KG1 (cell line): ENCODE data around the gene PLXNA2.

Source experiments
- DNase-seq: peaks from one replicate; lab custom pipeline; 2025; lab: John Stamatoyannopoulos, UW

The PLXNA2 gene

DNA sequence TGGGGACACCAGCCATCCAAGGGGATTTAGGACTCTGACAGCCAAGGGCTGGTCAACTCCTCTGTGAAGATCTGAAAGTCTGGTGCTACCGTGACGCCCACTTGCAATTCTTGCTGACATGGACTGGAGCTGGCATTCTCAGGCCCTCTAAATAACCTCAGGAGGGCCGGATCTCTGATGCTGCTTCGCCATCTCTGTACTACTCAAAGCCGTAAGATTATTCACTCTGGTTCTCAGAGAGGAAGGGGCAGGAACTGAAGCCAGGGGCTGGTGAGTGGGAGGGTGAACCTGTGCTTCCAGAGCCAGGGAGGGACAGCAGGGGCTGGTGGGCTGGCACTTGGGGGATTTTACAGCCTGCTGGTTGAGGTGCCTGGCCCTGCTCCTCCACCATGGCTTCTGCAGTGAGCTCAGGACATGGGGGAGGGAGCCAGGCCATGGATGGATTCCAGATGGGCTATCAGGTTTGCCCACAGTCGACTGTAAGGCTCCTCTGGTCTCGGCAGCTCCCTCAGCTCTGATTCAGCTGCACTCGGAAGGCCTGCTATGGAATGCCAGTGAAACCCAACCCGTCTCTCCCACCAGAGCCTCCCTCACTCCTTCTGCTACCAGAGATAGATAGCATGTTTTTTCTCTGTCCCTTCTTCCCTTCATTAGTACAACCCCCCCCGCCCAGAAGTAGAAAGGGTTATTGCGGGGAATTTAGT lies 84.5 kb downstream of the PLXNA2 start:
- no peak for DNase-seq

DNA sequence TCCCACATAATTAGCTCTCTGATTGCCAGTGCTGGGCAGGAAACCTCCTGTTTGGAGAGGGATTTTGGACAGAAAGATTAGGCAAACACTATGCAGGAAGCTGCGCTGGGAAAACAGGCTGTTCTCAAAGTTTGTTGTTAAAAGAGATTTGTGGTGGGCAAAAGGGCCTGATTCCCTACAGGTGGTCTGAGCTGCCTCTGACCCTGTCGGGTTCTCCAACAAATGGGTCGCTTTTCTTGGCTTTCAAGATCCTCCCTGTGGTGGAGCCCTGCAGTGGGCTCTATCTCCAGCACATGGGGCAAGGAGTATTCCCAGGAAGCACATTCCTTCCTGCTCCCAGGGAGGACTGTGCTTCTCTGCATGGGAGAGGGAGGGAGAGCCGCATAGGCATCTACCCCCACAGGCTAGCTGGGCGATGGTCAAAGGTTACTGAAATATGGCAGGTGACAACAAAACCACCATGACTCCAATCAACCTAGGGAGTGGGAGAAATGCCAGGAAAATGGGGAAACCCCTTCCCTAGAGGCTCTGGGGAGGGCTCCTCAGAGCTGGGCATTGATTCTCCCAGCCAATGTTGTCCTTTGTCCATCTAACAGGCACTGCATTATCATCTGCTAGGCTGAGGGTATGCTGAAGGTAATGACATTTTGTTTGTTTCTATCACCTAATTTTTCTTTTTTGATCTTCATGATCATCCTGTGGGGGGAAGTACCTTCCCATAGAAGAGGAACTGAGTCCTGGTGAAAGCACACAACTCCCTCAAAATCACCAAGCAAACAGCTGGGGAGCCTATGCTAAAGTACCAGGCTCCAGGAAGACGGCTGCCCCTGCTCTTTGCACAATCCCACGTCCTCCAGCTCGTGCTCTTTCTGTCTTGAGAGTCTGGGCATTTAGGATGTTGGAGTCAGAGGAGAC lies 85.3 kb downstream of the PLXNA2 start:
- no peak for DNase-seq

- no peak for DNase-seq
These were observed 86.4 kb downstream of the PLXNA2 start for GRCh38 chr1:208157769-208158168.

DNA sequence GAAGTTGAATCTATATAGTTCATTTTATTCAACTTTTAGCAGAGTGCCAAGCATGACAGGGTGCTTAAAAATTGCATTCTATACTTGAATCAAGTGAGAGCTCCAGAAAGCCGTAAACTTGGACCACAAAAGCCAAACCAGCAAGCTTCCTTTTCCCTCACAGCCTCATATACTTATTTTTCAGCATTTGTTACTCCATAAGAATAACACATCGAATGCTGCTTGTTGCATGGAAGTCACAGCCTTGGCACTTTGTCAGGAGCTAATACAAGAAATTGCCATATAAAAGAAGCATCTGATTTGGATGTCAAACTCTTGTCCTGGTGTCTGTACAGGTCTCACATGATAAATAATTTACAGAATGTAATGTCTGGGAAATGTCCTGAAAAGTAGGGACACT lies 87.4 kb downstream of the PLXNA2 start:
- no peak for DNase-seq

DNA sequence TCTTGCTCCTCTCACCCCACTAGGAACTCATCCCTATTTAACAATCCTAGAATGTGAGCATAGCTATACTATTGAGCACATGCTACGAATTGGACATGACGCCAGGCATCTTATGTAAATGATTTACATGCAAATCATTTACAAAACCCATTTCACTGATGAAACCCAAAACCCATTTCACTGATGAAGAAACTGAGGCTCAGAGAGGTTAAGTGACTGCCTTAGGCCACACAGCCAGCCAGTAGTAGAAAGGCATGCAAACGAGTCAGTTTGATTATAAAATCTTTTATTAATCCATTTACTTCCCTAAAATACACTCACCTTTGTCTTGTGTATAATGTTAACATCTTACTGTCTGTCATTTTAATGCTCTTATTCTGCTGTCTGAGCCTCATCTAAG lies 87.9 kb downstream of the PLXNA2 start:
- no peak for DNase-seq

DNA sequence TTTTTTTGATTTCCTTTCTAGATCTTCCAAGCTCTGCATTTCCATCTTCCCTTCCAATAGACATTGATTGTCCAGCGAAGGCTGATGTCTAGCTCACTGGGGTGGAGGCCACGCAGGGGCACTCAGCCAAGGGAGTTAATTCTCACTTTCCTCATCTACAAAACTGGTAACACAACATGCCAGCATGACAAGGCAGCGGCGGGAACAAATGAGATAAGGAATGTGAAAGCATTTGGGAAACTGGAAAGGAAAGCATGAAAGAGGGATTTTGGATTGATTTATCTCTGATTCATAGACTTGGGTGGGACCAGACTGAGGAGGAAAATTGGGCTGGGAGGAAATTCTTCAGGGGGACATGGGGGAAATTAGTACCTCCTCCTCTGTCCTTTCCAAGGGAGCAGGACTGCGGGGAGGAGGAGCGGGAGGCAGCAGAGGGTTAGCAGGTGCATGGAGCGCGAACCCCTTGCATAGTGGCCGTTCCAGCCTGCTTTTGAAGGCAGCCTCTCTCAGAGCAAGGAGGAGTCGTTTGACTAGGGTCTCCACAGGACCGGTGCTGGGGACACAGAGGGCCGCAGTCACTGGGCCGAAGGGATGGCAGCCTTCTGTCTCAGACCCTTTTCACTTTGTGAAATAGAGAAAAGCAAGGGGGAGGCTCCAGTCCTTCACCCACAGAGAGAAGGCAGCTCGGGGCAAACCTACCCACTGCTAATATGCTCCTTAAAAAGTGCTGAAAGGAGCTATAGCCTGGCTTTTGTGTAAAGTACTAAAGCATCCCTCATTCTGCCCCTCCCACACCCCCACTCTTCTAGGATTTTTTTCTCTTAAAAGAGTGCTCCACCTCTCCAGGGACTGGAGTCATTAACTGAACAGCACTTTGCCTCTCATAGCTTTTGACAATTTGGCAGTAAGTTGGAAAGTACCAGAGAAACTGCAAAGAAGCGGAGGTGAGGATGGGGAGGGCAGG lies 89.2 kb downstream of the PLXNA2 start:
- no peak for DNase-seq

DNA sequence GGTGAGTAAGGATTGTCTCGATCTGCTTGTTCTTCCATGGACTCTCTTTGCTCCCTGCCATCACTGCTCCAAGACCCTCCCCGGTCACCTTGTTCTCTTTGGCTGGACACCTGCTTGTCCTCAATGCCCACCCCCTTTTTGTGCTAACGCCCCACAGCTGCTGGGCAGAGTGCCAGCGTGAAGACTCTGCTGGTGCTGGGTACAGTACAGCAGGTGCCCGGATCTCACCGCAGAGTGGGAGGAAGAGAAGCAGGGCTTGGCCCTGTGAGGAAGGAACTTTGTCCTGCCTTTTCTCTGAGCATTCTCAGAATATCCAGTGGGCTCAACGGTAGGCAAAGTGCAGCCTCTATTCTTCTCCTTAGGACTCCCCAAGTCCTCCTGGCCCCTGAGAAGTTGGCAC lies 90.1 kb downstream of the PLXNA2 start:
- no peak for DNase-seq

- no peak for DNase-seq
These were observed 90.8 kb downstream of the PLXNA2 start for GRCh38 chr1:208153386-208153785.

DNA sequence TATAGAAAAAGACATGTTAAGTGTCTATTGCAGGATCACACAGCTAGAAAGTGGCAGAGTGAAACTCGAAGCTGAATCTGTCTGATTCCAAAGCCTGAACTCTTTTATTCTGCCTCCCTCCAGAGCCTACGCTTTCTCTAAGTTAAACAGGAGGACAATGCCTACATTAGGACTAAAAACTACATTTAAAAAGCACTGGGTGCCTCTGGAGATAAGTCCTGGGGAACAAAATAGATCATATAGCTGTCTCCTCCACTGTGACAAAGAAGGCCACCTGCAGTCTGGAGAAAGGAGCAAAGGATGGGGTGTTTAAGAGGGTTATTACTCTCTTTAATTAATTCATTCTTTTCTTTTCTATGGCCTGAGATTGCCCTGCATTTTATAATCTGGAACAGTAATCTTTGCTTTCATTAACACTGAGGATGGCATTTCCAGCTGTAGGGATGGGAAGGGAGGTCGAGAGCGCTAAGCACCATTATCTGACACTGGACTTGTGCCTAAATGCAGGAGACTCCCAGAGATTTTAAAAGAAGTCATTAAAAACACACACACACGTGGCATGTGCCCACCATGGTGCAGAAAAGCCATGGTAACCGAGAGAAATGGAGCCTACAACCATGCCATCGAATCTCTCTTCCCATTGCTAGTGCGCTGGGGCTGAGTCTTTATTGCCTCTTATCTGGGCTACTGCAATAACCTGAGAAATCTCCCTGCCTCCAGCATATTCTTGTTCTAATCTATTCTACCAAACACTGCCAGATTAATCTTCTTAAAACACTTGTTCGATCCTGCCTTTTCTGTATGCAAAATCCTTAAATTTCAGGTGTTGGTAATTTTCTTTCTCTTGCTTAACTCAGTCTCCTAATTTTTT lies 92.2 kb downstream of the PLXNA2 start:
- no peak for DNase-seq

DNA sequence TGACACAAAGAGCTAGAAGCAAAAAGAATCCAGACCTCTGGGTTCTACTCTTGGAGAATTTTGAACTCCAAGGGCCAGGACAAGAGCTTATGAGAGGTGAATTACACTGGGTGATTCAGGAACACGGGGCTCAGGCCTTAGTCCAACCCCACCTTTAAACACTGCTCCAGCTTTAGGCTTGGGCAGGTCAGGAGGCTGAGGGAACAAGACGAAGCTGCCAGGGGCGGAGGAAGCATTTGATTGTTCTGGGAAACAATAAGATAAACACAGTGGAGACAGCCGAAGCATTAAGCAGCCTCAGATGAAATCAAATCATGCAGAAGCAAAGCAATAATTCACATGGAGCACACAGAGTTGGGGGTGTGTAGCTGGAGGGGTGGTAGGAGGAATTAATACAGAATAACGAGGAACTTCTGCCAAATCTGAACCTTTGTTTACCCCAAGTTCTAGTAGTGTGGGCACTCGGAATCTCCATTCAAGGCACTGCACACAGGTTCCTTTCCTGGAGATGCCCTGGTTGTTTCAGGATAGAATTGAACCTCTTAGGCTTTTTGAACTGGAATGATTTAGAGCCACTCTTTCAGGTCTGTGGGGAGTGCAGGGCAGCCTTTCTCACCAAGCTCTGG lies 93.2 kb downstream of the PLXNA2 start:
- DNase-seq = no peak

DNA sequence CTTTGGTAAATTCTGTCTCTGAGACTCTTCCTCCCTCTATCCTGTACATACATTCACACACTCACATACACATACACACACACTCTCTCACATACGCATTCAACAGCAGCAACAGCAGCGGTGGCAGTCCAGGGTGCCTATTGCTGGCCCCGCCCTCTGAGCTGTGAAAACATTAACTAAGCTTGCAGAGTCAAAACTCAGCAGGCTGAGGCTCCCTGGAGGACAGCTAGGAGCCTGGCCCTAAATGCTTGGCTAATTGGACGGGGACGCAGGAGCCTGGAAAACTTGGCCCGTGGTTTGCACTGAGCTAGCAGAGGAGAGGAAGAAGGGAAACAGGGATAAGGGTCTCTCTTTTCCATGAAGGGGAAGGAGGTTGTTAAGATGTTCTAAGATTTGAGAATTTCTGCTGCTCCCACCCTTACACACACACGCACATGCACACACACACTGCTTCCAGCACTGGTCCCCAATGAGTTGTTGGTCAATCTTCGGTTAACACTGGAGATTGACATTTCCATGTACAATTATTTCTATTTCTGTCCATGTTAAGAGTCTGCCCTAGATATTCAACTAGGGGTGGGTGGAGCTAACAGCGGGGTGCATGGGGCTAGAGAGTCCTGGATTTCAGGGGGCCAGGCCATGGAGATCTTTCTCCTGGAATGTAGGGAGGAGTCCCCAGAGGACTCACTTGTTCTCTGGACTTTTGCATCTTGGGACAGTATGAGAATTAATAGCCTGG lies 94.2 kb downstream of the PLXNA2 start:
- no peak for DNase-seq

DNA sequence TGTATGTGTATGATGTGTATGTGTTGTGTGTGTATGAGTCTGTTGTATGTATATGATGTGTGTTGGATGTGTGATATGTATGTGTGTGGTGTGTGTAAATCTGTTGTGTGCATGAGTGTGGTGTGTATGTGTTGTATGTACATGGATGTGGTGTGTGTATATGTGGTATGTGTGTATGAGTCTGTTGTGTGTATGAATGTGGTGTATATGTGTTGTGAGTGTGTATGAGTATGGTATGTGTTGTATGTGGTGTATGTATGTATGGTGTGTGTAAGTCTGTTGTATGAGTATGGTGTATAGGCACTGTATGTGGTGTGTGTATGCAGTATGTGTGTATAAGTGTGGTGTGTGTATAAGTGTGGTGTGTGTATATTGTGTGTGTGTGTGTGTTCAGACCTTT lies 95.0 kb downstream of the PLXNA2 start:
- no peak for DNase-seq

DNA sequence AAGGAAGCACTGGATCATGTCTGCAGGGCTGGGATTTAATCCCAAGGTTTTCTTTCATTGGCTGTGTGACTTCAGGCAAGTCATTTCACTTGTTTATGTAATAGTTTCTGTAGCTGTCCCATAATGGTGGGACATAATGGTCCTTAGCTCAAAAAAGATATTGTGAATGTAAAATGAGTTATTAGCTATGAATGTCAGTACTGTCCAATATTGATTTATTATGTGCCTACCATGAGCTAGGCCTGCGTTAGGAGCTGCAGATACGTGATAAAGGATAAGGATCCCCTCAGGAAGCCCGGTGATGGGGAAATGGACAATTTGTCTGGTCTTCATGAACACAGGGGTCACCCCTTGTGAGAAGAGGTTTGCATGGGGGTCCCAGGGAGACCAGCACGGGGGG lies 95.8 kb downstream of the PLXNA2 start:
- DNase-seq = no peak

- no peak for DNase-seq
These were observed 97.5 kb downstream of the PLXNA2 start for GRCh38 chr1:208146650-208147049.

DNA sequence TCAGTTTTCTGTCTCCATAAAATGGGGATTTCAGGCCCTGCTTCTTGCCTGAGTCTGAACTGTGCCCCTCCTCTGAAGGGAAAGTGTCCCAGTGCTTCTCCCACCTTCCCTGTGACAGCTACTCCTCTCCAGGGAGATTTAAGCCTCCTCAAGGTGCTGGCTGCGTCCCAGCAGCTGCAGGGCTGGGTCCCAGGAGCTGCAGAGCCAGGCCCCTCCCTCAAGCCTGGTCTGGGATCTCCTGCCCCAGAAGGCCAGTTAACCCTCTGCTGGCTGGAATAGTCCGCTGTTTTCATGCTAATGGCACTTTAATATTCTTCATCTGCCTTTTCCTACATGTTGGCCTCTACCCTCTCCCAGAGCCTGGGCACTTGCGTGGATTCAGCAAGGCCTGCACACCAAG lies 99.0 kb downstream of the PLXNA2 start:
- no peak for DNase-seq

DNA sequence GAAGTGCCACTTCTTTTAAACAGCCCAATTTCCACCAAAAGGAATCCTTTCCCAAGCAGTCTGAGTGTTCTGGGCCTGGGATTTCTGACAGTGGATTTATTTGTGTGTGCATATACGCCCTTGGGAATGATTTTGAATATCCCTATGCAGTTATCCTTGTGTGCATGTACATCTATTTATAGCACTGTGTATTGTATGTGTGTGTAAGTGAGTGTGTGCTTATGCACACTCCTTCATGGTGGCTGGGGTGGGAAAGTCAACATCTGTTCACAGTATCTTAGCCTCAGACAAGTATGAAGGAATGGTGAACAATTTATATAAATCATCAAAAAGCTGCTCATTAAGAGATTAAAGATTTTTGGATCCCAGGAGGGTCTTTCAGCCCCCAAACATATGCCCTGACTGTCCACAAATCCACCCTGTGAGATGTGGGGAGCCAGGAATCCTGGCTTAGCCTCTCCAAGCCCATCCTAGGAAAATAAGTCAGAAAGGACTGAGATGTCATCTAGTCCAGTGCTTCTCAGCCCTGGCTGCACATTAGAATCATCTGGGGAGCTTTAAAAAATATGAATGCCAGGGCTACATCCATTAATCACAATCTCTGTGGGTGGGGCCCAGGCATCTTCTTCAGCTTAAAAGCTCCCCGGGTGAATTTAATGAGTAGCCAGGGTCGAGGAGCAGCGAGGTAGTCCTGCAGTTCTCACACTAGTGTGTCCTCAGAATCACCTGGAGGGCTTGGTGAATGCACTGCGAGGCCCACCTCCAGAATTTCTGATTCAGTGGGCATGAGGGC lies 101.4 kb downstream of the PLXNA2 start:
- DNase-seq = no peak

GRCh38 chr1:208141610-208142192 lies 102.5 kb downstream of the PLXNA2 start:
- no peak for DNase-seq

GRCh38 chr1:208139434-208140045 lies 104.6 kb downstream of the PLXNA2 start:
- DNase-seq = no peak
